ENCODE measurements around the gene GPR45.
A peak's percentile ranks its signal among the peaks of the same experiment; 100 is the strongest.

GPR45 gene

GRCh38 chr2:105287692-105288091, 46.1 kb downstream of the GPR45 start:
- DNase-seq (ENCODE audit: low spot score), result peak; percentile 33
- peak; percentile 34 for TF ChIP-seq CTCF (IDR thresholded peaks at IDR 0.05; ENCODE audit: extremely low read depth, missing control alignments)

DNA sequence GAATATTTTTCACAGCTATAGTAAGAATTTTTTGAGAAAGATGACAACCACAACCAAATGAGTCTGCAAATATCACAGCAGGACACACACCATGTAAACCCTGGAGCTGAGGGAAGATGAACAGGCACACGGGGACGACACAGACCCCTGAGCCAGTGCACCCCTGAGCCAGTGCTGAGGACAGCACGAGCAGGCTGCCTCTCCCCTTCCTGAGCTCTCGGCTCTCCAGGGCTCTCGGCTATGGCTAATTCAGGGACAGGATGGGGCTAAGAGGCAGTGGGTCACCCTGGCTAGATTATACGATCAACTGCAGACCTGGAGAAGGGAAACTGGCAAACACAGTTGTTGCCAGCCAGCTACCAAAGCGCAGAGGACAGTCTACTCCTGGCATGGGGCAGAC, 46.6 kb downstream of the GPR45 start:
- no peak for TF ChIP-seq CTCF (IDR thresholded peaks at IDR 0.05; ENCODE audit: extremely low read depth, missing control alignments)
- no peak for DNase-seq (ENCODE audit: low spot score)

GRCh38 chr2:105290981-105291660, 49.6 kb downstream of the GPR45 start:
- no peak for DNase-seq (ENCODE audit: low spot score)
- no peak for TF ChIP-seq CTCF (IDR thresholded peaks at IDR 0.05; ENCODE audit: extremely low read depth, missing control alignments)

DNA sequence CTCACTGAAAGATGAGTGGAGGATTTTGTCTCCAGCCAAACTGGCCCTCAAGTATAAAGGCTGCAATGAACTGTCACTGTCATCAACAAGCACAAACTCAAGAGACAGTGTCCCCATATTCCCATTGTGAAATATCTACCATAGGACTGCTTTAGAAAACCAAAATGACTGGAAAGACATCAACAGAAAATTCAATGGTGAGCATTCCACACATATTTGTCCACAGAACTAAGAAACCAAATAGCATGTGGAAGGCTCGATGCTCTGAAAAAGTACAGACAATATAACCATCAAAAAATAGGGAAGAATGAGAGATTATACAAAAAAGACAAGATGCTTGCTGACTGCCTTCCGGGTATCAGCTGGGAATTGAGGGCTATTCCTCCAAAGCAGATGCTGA, 50.4 kb downstream of the GPR45 start:
- DNase-seq (ENCODE audit: low spot score), result no peak
- TF ChIP-seq CTCF (IDR thresholded peaks at IDR 0.05; ENCODE audit: extremely low read depth, missing control alignments), result no peak
